Keratinocyte (primary cell): ENCODE results near the gene EMP3. TPM values are rescaled to one million over a fixed set of nuclear protein-coding genes. Genes with fewer than 3 reads are reported as not detected.
"Not testable (repeated sequence)": the region's sequence is repeated elsewhere in the genome, so short reads cannot be mapped to it uniquely, and the experiment has no call there.

Source experiments
- DNase-seq: peaks from one replicate; pipeline ENCODE4 v3.0.0-alpha.2; 2011; ENCODE audit warnings: low read depth, missing footprints, low spot score
- FAIRE-seq: peaks from 2 replicates; lab custom pipeline; 2011; peaks lifted over from hg19 to GRCh38; lab: Jason Lieb, UNC
- H2AFZ ChIP-seq: 2 replicates; pipeline ENCODE4 v1.6.0; 2012; ENCODE audit warnings: low read length, control low read depth, inconsistent platforms; ENCODE audit not compliant: control insufficient read depth
- H3K27ac ChIP-seq: 2 replicates; pipeline ENCODE4 v1.5.1; 2011; ENCODE audit warnings: low read length; ENCODE audit not compliant: control insufficient read depth, insufficient read depth
- H3K27me3 ChIP-seq: 3 replicates; pipeline ENCODE4 v1.6.0; 2011; ENCODE audit warnings: low read length; ENCODE audit not compliant: control insufficient read depth, insufficient read depth; ENCODE audit errors: extremely low read depth
- H3K36me3 ChIP-seq, 2 experiments: 2 replicates in 1 of 2; 3 replicates in 1 of 2; pipeline ENCODE4 v1.5.1; 2011; ENCODE audit warnings: low read length in 2 of 2, mild to moderate bottlenecking in 1 of 2; ENCODE audit not compliant: control insufficient read depth in 2 of 2, insufficient read depth in 2 of 2; ENCODE audit errors: extremely low read depth in 1 of 2
- H3K4me1 ChIP-seq: 3 replicates; pipeline ENCODE4 v1.5.1; 2011; ENCODE audit warnings: low read length; ENCODE audit not compliant: control insufficient read depth, insufficient read depth; ENCODE audit errors: extremely low read depth
- H3K4me2 ChIP-seq: 3 replicates; pipeline ENCODE4 v1.6.0; 2011; ENCODE audit warnings: low read depth, low read length; ENCODE audit not compliant: control insufficient read depth, insufficient read depth; ENCODE audit errors: extremely low read depth
- H3K4me3 ChIP-seq, 3 experiments: fragments of 200-600 bp in 1 of 3; sonication (generic) in 1 of 3; 2 replicates in 2 of 3; 3 replicates in 1 of 3; pipeline ENCODE4 v1.5.1; 2011 to 2016; ENCODE audit warnings: low read length in 3 of 3, mild to moderate bottlenecking in 3 of 3, control low read depth in 2 of 3, inconsistent platforms in 1 of 3, low read depth in 1 of 3, mixed read lengths in 1 of 3, mixed run types in 1 of 3, moderate library complexity in 1 of 3; ENCODE audit not compliant: control insufficient read depth in 2 of 3, insufficient read depth in 2 of 3; ENCODE audit errors: extremely low read depth in 1 of 3
- H3K79me2 ChIP-seq: 2 replicates; pipeline ENCODE4 v1.6.0; 2012; ENCODE audit warnings: low read length; ENCODE audit not compliant: control insufficient read depth, insufficient read depth
- H3K9ac ChIP-seq: 3 replicates; pipeline ENCODE4 v1.6.0; 2011; ENCODE audit warnings: low read length; ENCODE audit not compliant: control insufficient read depth, insufficient read depth; ENCODE audit errors: extremely low read depth
- H3K9me1 ChIP-seq: 3 replicates; pipeline ENCODE4 v1.6.0; 2011; ENCODE audit warnings: low read length; ENCODE audit not compliant: control insufficient read depth, insufficient read depth; ENCODE audit errors: extremely low read depth
- H3K9me3 ChIP-seq: 2 replicates; pipeline ENCODE4 v1.5.1; 2012; ENCODE audit warnings: low read depth, low read length; ENCODE audit not compliant: control insufficient read depth
- H4K20me1 ChIP-seq: 3 replicates; pipeline ENCODE4 v1.6.0; 2011; ENCODE audit warnings: low read length; ENCODE audit not compliant: control insufficient read depth, insufficient read depth; ENCODE audit errors: extremely low read depth
- CTCF ChIP-seq, 3 experiments: IDR thresholded peaks in 1 of 3; conservative IDR thresholded peaks in 1 of 3; optimal IDR thresholded peaks in 1 of 3; 2 replicates in 2 of 3; 3 replicates in 1 of 3; pipeline versions ENCODE3 to v1.5.1; 2011; ENCODE audit warnings: low read length in 3 of 3, mild to moderate bottlenecking in 3 of 3, moderate library complexity in 2 of 3, control low read depth in 1 of 3, inconsistent platforms in 1 of 3; ENCODE audit not compliant: insufficient read depth in 2 of 3; ENCODE audit errors: extremely low read depth in 1 of 3
- EZH2 ChIP-seq: IDR thresholded peaks from one replicate; pipeline ENCODE4 v1.6.1; 2012; ENCODE audit warnings: inconsistent platforms, mild to moderate bottlenecking, low read length, moderate library complexity
- dilution Hi-C: fragments of 300-500 bp; cut with MboI; formaldehyde crosslinking; loops from one replicate; pipeline ENCODE4 v1.7.0; 2020; ENCODE audit warnings: low sequenced_read_pairs; ENCODE audit not compliant: extremely low pct_ligation_motif_present
- polyA plus RNA-seq, 5 experiments: library from polyadenylated mRNA; depleted of rRNA in 3 of 5; stranded (reverse) in 3 of 5; stranded (forward) in 1 of 5; unstranded in 1 of 5; fragments of >200 nt; gene quantifications; 1 replicate in 1 of 5; 2 replicates in 3 of 5; 3 replicates in 1 of 5; pipeline versions ENCODE4 v1.2.1 to v1.2.3, GENCODE V29; 2011 to 2012; ENCODE audit warnings: missing spikeins in 2 of 5, low read depth in 1 of 5, low replicate concordance in 1 of 5

EMP3 gene
- polyA plus RNA-seq, 1 donor (not counting 4 experiments of a cell fraction or from before 2014, with no cell fraction given) = 177 TPM

DNA sequence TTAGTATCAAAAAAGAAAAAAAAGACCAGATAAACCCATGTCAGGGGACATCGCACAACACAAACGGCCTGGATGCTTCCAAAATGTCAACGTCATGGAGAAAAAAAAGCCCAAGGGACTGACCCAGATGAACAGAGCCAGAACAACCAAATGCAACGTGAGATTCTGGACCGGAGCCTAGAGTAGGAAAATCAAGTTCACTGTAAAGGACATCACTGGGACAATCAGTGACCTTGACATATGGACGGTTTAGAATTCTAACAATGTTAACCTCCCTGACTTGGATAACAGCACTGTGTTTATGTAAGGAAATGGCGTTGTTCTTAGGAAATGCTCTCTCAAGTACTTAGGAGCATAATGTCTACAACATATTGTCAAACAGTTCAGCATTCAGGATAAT lies 15.1 kb upstream of the EMP3 start:
- TF ChIP-seq EZH2 = no peak
- no peaks in the 10 kb centered on the region for H4K20me1 ChIP-seq
- FAIRE-seq = no peak
- no peaks in the 10 kb centered on the region for H3K36me3 ChIP-seq
- H3K9me3 ChIP-seq = no peaks in the 10 kb centered on the region
- H3K4me2 ChIP-seq = no peak overlapping the region
- no peak overlapping the region for H2AFZ ChIP-seq
- H3K27ac ChIP-seq = no peak overlapping the region
- H3K79me2 ChIP-seq = no peaks in the 10 kb centered on the region
- H3K4me3 ChIP-seq = no peak overlapping the region
- dilution Hi-C loops = no loop called here
- DNase-seq = no peak
- H3K27me3 ChIP-seq = no peaks in the 10 kb centered on the region
- no peaks in the 10 kb centered on the region for H3K9me1 ChIP-seq
- H3K9ac ChIP-seq = no peak overlapping the region
- peaks cover 12% of the 10 kb centered on the region for H3K4me1 ChIP-seq

DNA sequence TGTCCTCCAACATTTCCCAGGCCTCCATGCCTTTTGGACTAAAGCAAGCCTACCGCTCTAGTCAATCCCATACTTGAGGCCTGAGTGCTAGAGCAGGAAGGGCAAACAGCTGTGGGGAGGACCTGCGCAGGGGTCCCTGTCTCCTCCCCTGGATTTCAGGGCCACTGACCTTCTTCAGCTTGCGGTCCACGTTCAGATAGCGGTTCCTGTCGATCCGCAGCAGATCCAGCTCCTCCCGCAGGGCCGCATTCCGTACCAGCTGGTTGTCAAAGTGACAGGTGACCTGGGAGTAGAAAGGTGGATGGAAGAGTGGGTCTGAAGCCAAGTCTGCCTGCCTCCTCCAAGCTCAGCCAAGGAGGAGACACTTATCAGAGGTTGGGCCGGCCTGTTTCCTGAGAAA lies 14.0 kb upstream of the EMP3 start:
- no peak for DNase-seq
- no peaks in the 10 kb centered on the region for H4K20me1 ChIP-seq
- no peak overlapping the region for H3K27ac ChIP-seq
- H3K9ac ChIP-seq = no peak overlapping the region
- no peak for FAIRE-seq
- no peaks in the 10 kb centered on the region for H3K79me2 ChIP-seq
- H3K4me3 ChIP-seq = no peak overlapping the region
- dilution Hi-C loops = no loop called here
- no peak overlapping the region for H2AFZ ChIP-seq
- no peaks in the 10 kb centered on the region for H3K27me3 ChIP-seq
- H3K9me1 ChIP-seq = no peaks in the 10 kb centered on the region
- H3K9me3 ChIP-seq = no peaks in the 10 kb centered on the region
- H3K36me3 ChIP-seq = no peaks in the 10 kb centered on the region
- no peak overlapping the region for H3K4me2 ChIP-seq
- no peak for TF ChIP-seq CTCF (optimal IDR thresholded peaks at IDR 0.05 in 1 of 3, IDR thresholded peaks at IDR 0.05 in 1 of 3, conservative IDR thresholded peaks at IDR 0.05 in 1 of 3; ENCODE audit: extremely low read depth in 1 of 3, insufficient read depth in 2 of 3, low read length in 3 of 3)
- no peak for TF ChIP-seq EZH2
- H3K4me1 ChIP-seq = peaks cover 12% of the 10 kb centered on the region

GRCh38 chr19:48315712-48316111 lies 9.6 kb upstream of the EMP3 start:
- Histone ChIP-seq H3K9ac (no peak overlapping the region), H3K4me1 (no peaks in the 10 kb centered on the region), H2AFZ (no peak overlapping the region), H3K4me2 (no peak overlapping the region), H3K9me1 (no peaks in the 10 kb centered on the region), H3K9me3 (no peaks in the 10 kb centered on the region), H3K27me3 (no peaks in the 10 kb centered on the region), H3K27ac (no peak overlapping the region), H4K20me1 (no peaks in the 10 kb centered on the region), H3K79me2 (no peaks in the 10 kb centered on the region), H3K36me3 (no peaks in the 10 kb centered on the region), H3K4me3 (no peak overlapping the region)
- dilution Hi-C loops = no loop called here
- no peak for DNase-seq
- FAIRE-seq = no peak
- TF ChIP-seq EZH2 (no peak), CTCF (optimal IDR thresholded peaks at IDR 0.05 in 1 of 3, IDR thresholded peaks at IDR 0.05 in 1 of 3, conservative IDR thresholded peaks at IDR 0.05 in 1 of 3; ENCODE audit: extremely low read depth in 1 of 3, insufficient read depth in 2 of 3, low read length in 3 of 3) (no peak)

DNA sequence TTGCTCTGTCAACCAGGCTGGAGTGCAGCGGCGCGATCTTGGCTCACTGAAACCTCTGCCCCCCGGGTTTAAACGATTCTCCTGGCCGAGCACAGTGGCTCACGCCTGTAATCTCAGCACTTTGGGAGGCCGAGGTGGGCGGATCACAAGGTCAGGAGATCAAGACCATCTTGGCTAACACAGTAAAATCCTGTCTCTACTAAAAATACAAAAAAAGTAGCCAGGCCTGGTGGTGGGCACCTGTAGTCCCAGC lies 7.7 kb upstream of the EMP3 start:
- FAIRE-seq, H2AFZ ChIP-seq, H3K9me1 ChIP-seq, H3K4me3 ChIP-seq, H3K27ac ChIP-seq, H3K9me3 ChIP-seq, dilution Hi-C loops, H3K4me2 ChIP-seq, H3K79me2 ChIP-seq, H3K27me3 ChIP-seq, H3K36me3 ChIP-seq, H3K9ac ChIP-seq, DNase-seq, H4K20me1 ChIP-seq: not testable (repeated sequence)
- H3K4me1 ChIP-seq = peaks cover 11% of the 10 kb centered on the region
